NOMO-1 treated with DMSO at 0.1 percent for 48 hours (cell line): ENCODE measurements around the gene APOH.

Experiments
- DNase-seq: peaks from one replicate; lab custom pipeline; 2025; ENCODE audit not compliant: unreplicated experiment; lab: John Stamatoyannopoulos, UW

The APOH gene

GRCh38 chr17:66198242-66198641 is 31.0 kb downstream of the APOH start:
- DNase-seq, result no peak

- DNase-seq, result no peak
These were observed 36.9 kb downstream of the APOH start for GRCh38 chr17:66192378-66192687.

- DNase-seq, result peak; percentile 64
These were observed 37.4 kb downstream of the APOH start, which contains the start of gene CEP112 for GRCh38 chr17:66191593-66192377. Gene CEP112 (minus strand): TSS chr17:66192133.

GRCh38 chr17:66190738-66191592 is 38.2 kb downstream of the APOH start:
- no peak for DNase-seq

- DNase-seq, result no peak
These were observed 41.5 kb downstream of the APOH start for GRCh38 chr17:66187718-66188117.

- no peak for DNase-seq
These were observed 43.4 kb downstream of the APOH start for GRCh38 chr17:66185862-66186261.

- DNase-seq, result no peak
These were observed 44.8 kb downstream of the APOH start for GRCh38 chr17:66184392-66184791.

GRCh38 chr17:66183529-66183928 is 45.7 kb downstream of the APOH start:
- no peak for DNase-seq

- DNase-seq, result no peak
These were observed 50.6 kb downstream of the APOH start for GRCh38 chr17:66178642-66179041.

- no peak for DNase-seq
These were observed 52.2 kb downstream of the APOH start for GRCh38 chr17:66177048-66177447.

- no peak for DNase-seq
These were observed 53.3 kb downstream of the APOH start for GRCh38 chr17:66175892-66176291.

GRCh38 chr17:66172691-66173223 is 56.5 kb downstream of the APOH start:
- no peak for DNase-seq

GRCh38 chr17:66172144-66172543 is 57.1 kb downstream of the APOH start:
- no peak for DNase-seq

- DNase-seq, result no peak
These were observed 57.5 kb downstream of the APOH start for GRCh38 chr17:66171692-66172091.

GRCh38 chr17:66171172-66171571 is 58.0 kb downstream of the APOH start:
- no peak for DNase-seq

GRCh38 chr17:66169839-66170238 is 59.4 kb downstream of the APOH start:
- DNase-seq, result no peak

- DNase-seq, result no peak
These were observed 61.9 kb downstream of the APOH start for GRCh38 chr17:66167189-66167815.

GRCh38 chr17:66165537-66166123 is 63.6 kb downstream of the APOH start:
- DNase-seq, result peak; percentile 34
